HG03457 (cell line): Measurements from ENCODE around the gene TRPV3.
"Not testable (repeated sequence)": the region's sequence is repeated elsewhere in the genome, so short reads cannot be mapped to it uniquely, and the experiment has no call there.

Source experiments
- ATAC-seq: cut with Tn5 transposase; IDR thresholded peaks from one replicate; pipeline ENCODE4 v1.9.1; 2021; ENCODE audit warnings: moderate number of reproducible peaks; ENCODE audit not compliant: unreplicated experiment

Gene TRPV3

GRCh38 chr17:3557768-3558583 lies at the start of gene TRPV3:
Gene TRPV3, minus strand, starts transcription at chr17:3557812. Its CDS starts 2,962 bp downstream, at chr17:3554850.
- ATAC-seq, result no peak

GRCh38 chr17:3603870-3604259 lies 46.3 kb upstream of the TRPV3 start:
- no peak for ATAC-seq

DNA sequence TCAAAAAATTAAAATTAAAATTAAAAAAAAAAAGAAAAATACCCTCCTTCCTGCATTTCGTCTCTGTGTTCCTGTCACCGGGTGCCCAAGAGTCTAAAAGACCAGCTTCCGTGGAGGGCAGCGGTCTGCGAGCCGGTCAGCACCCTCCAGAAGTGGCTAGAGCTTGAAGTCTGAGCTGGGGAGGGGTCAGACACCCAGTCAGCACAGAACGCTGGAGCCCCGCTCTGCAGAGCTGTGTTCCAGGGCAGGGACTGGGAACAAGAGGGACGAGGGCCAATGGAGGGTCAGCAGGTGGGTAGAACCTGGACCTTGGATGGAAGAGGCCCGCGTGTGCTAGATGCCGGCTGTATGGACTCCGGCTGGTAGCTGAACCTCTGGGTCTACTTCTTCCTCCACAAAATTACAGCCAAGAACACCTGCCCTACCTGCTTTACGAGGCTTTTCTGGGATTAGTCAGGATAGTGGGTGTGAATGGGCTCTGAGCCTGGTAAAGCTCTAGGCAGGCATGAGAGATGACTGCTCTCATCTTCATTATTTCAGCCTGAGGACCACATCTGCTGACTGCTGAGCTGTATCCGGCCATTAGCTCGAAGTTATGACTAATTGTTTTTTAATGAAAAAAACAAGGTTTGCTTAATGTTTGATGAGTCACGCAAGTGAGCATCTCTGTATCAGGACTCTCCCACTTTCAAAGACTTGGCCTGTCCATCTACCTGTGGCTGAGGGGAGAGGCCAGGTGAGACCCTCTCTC lies 45.7 kb upstream of the TRPV3 start:
- ATAC-seq, result no peak

- ATAC-seq, result no peak
Observed at GRCh38 chr17:3602499-3602898, 44.9 kb upstream of the TRPV3 start.

DNA sequence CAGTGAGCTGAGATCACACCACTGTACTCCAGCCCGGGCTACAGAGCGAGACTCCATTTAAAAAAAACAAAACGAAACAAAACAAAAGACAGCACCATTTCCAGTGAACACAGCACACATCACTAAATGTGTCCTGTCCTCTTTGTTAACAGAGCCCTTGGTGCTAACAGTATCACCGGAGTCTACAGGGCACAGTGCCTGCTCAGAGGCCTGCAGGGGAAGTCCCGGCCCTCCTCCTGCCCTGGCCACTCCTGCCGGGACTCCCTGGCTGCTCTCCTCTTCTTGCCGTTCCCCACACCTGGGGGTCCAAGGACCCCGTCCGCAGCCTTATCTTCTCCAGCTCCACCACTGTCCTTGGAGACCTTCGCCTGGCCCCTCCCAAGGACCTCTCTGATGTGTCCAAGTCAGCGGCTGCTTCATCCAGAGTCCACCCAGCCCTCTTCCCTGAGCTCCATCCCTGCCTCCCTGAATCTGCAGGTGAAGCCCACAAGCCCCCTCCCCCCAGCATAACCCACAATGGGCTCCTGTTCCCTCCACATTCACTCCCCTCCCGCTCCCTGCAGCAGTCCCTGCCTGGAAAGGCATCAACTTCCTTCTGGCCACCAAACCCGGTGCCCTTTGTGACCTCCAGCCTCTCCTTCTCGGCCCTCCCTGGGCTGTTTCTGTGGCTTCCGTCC lies 43.1 kb upstream of the TRPV3 start:
- ATAC-seq, result no peak

DNA sequence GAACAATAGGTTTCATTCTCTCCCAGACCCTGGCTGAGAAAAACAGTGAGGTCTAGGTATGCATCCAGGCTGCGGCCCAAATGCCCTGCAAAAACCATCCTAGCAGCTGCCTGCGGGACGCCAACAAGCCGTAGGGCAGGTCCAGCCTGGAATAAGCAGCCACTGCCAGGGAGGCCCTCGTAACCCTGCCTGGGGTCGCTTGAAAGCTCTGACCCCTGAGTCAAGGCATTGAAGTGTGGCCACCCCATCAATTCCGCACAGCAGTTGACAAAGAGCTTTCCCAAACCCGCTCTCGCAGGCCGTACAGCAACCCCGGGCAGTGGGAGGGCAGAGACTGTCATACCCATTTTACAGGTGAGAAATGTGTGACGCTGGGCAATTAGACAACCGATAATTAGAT lies 40.5 kb upstream of the TRPV3 start:
- ATAC-seq, result no peak

GRCh38 chr17:3596804-3597464 lies 39.3 kb upstream of the TRPV3 start:
- no peak for ATAC-seq

- no peak for ATAC-seq
Observed at GRCh38 chr17:3594976-3595375, 37.4 kb upstream of the TRPV3 start.

GRCh38 chr17:3594051-3594800 lies 36.6 kb upstream of the TRPV3 start:
- ATAC-seq, result no peak

- ATAC-seq, result no peak
Observed at GRCh38 chr17:3593384-3593783, 35.8 kb upstream of the TRPV3 start.

GRCh38 chr17:3592216-3592860 lies 34.7 kb upstream of the TRPV3 start:
- ATAC-seq, result no peak

DNA sequence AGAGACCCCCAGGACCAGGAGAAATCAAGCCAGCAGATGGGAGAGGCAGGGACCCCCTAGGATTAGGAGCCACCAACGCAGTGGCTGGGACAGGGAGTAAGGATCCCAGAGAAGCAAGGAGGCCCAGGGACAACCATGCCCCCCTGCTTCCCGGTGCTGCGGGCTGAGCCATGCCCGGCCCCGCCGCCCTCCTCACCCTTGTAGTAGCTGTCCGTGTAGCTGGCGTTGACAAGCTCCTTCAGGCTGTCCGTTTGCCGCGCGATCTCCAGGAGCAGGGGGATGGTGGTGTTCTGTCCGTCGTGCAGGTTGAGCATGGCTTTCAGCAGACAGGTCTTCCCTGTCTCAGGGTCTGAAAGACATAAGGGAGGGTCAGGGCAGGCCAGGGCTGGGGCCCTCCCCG lies 33.2 kb upstream of the TRPV3 start:
- ATAC-seq, result no peak

GRCh38 chr17:3590231-3590630 lies 32.6 kb upstream of the TRPV3 start:
- ATAC-seq, result no peak

- no peak for ATAC-seq
Observed at GRCh38 chr17:3589784-3590183, 32.2 kb upstream of the TRPV3 start.

- ATAC-seq, result no peak
Observed at GRCh38 chr17:3585826-3586225, 28.2 kb upstream of the TRPV3 start.

- ATAC-seq, result no peak
Observed at GRCh38 chr17:3583456-3583855, 25.8 kb upstream of the TRPV3 start.

GRCh38 chr17:3582915-3583314 lies 25.3 kb upstream of the TRPV3 start:
- no peak for ATAC-seq

DNA sequence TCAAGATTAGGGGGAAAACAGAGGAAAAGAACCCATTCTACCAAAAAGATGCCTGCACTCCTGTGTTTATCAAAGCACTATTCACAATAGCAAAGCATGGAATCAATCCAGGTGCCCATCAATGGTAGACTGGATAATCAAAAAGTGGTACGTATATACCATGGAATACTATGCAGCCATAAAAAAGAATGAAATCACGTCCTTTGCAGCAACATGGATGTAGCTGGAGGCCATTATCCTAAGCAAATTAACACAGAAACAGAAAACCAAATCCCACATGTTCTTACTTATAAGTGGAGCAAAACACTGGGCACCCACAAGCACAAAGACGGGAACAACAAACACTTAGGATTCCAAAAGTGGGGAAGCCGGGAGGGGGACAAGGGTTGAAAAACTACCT lies 21.1 kb upstream of the TRPV3 start:
- not testable (repeated sequence) for ATAC-seq

DNA sequence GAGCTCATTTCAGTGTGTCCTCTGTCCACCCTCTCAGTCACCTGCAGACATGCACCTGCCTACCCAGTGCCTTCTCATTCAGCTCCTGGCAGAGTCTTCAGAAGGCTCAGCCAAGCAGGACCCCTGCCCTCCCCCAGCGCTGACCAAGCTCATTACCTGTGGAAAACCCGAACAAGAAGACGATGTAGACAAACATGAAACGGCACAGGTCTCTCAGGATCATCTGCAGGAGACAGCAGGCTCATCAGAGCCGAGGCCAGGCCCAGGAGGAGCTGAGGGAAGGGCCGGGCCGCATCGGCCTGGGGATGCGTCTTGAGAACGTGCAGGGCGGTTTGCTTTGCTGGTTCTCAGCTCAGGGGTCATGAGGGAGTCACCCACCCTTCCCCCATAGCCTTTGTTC lies 19.4 kb upstream of the TRPV3 start:
- no peak for ATAC-seq

DNA sequence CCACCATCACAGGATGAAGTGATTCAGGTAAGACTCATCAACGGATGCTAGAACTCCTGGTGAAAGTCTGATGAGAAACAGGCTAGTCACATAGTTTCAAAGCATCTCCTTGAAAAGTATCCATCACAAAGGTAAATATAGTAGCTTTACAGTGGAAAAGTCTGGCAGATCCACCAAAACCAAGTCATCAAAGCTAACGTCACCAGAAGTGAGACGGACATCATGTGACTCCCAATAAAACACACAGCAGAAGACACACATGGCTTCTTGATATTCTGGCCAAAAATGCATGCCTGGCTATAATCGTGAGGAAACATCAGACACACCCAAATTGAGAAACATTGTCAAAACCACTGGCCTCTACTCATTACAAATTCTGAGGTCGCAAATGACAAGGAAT lies 17.9 kb upstream of the TRPV3 start:
- ATAC-seq, result no peak
